GM20000 (cell line): ENCODE results near the gene NEFH.
A peak's percentile ranks its signal among the peaks of the same experiment; 100 is the strongest.

Experiments
- DNase-seq: peaks from one replicate; pipeline ENCODE4 v3.0.0; 2012; ENCODE audit warnings: low spot score
- TF ChIP-seq, protein P1 (sequence below): IDR thresholded peaks from 2 replicates; pipeline ENCODE4 v1.5.1; 2012; ENCODE audit warnings: mild to moderate bottlenecking, control low read depth; ENCODE audit errors: extremely low read depth, missing control alignments

Gene NEFH

DNA sequence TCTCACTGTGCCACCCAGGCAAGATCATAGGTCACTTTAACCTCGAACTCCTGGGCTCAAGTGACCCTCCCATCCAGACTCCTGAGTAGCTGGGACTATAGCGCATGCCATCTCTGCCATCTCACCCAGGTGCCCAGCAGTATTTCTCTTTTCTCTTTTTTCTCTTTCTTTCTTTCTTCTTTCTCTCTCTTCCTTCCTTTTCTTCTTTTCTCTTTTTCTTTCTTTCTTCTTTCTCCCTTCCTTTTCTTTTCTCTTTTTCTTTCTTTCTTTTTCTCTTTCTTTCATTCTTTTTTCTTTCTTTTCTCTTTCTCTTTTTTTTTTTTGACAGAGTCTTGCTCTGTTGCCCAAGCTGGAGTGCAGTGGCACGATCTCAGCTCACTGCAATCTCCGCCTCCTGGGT lies 28.2 kb upstream of the NEFH start:
- no peak for DNase-seq
- TF ChIP-seq, protein P1, sequence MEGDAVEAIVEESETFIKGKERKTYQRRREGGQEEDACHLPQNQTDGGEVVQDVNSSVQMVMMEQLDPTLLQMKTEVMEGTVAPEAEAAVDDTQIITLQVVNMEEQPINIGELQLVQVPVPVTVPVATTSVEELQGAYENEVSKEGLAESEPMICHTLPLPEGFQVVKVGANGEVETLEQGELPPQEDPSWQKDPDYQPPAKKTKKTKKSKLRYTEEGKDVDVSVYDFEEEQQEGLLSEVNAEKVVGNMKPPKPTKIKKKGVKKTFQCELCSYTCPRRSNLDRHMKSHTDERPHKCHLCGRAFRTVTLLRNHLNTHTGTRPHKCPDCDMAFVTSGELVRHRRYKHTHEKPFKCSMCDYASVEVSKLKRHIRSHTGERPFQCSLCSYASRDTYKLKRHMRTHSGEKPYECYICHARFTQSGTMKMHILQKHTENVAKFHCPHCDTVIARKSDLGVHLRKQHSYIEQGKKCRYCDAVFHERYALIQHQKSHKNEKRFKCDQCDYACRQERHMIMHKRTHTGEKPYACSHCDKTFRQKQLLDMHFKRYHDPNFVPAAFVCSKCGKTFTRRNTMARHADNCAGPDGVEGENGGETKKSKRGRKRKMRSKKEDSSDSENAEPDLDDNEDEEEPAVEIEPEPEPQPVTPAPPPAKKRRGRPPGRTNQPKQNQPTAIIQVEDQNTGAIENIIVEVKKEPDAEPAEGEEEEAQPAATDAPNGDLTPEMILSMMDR = no peak

DNA sequence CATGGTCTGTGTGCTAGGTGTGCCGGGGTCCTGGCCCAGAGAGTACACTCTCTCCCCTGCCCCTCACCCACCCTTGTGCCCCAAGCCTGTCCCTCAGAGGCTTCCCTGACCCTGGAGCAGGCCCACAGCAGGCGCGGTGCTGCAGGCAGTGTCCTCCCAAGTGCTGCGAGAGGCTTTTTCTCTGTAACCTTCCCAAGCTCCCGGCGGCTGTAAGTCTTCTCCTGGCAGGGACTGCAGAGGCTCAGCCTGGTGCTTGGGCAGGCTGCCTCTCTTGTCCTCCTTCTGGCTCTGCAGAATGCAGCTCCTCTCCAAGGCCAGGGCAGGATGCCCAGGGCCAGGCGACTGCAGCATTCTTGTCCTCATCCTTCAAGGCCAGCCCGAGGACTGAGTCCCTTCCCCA lies 25.7 kb upstream of the NEFH start:
- TF ChIP-seq, protein P1 = no peak
- DNase-seq = no peak

DNA sequence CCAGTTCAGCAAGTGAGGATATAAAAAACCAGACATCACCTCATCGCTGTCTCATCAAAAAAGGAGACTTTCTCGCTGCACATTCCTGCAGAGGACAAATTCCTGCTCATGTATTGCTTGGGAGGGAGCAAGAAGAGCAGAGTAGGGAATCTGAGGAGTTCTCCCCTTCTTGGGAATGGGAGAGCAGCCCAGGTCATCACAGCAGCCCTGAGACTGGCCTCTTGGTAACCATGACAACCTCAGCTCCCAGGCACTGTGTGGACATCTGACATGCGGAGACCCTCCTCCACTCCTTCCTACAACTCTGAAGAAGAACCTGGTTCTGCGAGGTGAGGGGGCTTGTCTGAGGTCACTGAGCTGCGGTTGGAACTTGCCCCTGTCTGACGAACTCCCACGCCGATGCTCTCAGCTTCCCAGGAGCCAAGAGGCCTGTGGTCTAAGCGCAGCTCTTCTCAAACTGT lies 23.8 kb upstream of the NEFH start:
- TF ChIP-seq, protein P1 = no peak
- DNase-seq = no peak

DNA sequence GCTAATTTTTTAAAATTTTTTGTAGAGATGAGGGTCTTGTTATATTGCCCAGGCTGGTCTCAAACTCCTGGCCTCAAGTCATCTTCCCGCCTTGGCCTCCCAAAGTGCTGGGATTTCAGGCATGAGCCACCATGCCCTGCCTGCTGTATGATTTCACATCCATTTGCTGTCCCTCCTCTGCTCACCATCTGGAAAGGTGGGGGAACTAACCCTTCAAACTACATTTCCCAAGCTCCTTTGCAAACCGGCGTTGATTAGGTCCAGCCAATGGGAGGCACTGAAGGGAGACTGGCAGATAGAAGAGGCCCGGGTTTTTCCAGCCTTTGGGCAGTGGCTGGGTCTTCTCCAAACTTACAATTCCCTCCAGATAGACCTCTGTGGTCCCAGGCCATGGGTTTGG lies 22.3 kb upstream of the NEFH start:
- DNase-seq = peak; percentile 77
- TF ChIP-seq, protein P1 = no peak

DNA sequence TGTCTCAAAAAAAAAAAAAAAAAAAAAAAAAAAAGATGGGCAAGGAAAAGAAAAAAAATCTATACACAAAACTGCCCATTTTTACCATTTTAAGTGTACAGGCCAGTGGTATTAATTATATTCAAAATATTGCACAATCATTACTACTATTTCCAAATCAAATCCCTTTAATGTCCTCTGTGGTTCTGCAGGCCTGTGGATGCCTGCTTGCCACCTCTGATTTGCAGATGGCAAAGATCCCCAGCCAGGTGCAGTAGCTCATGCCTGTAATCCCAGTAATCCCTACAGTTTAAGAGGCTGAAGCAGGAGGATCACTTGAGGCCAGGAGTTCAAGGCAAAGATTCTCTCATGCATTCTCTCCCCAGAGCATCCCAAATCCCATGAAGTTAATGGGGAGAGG lies 21.5 kb upstream of the NEFH start:
- DNase-seq = no peak
- TF ChIP-seq, protein P1 = no peak

DNA sequence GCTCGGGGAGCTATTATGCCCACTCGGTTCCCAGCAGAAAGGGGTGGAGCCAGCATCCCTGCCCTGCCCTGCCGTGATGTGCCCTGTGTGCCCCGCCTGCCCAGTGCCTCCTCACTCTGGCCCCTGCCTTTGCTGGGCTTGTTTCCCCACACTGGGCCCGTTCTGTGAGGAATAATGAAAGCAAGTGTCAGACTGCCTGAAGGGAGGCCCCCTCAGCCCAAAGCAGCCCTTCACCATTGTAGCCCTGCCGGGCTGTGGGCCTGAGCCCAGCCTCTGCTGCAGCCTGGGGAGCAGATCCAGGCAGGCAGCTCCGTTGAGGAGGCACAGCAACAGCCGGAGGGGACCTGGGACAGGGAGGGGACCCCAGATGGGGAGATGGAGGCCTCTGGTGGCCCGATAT lies 20.2 kb upstream of the NEFH start:
- DNase-seq = no peak
- TF ChIP-seq, protein P1 = no peak

DNA sequence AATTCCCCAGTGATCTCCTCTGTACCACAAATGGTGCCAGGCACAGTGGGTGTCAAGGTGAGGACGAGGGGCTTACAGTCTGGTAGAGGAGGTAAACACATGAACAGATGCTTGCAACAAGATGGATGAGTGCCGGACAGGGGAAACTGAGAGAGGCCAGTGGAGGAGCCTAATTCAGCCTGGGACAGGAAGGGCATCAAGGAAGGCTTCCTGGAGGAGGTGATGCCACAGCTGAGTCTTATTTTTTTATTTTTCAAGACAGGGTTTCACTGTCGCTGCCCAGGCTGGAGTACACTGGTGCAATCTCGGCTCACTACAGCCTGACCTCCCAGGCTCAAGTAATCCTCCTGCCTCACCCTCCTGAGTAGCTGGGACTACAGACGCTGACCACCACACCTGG lies 18.8 kb upstream of the NEFH start:
- DNase-seq = no peak
- TF ChIP-seq, protein P1 = no peak
